B cell (primary cell): ENCODE measurements around the gene POLE. TPM values are rescaled to one million over a fixed set of nuclear protein-coding genes. Genes with fewer than 3 reads are reported as not detected.

ENCODE experiments used
- ATAC-seq: fragments of 200-7000 bp; cut with Tn5 transposase; one replicate; pipeline ENCODE4 v1.10.0; 2021; ENCODE audit warnings: low read depth, mild to moderate bottlenecking, moderate number of reproducible peaks, moderate library complexity
- CTCF ChIA-PET: fragments of 350-600 bp; sonication (Branson Sonifier 250); formaldehyde crosslinking; loops from one replicate; lab custom pipeline; 2021; ENCODE audit warnings: antibody characterized with exemption, inconsistent platforms; lab: Charles Lee
- POLR2A ChIA-PET: fragments of 350-600 bp; sonication (Branson Sonifier 250); formaldehyde crosslinking; loops from one replicate; lab custom pipeline; 2021; ENCODE audit warnings: antibody characterized with exemption; lab: Charles Lee
- DNase-seq: peaks from one replicate; pipeline ENCODE4 v3.0.0; 2013
- H2AFZ ChIP-seq: 2 replicates; pipeline ENCODE4 v1.6.1; 2012; ENCODE audit warnings: mild to moderate bottlenecking, low read depth, low read length; ENCODE audit not compliant: insufficient read depth, poor library complexity, severe bottlenecking
- H3K27ac ChIP-seq, 2 donors: 1 replicate in 1 of 2; 2 replicates in 1 of 2; pipeline ENCODE4 v1.5.1; 2012 to 2013; ENCODE audit warnings: low read length in 2 of 2, mild to moderate bottlenecking in 2 of 2, moderate library complexity in 1 of 2
- H3K27me3 ChIP-seq, 4 experiments: fragments of 200-600 bp in 1 of 4; sonication (generic) in 1 of 4; replicated peaks in 1 of 4; 1 replicate in 2 of 4; 2 replicates in 2 of 4; pipeline versions ENCODE4 v1.6.1 to v1.7.0; 2013 to 2016; ENCODE audit warnings: low read length in 3 of 4, mild to moderate bottlenecking in 2 of 4, mixed read lengths in 1 of 4, moderate library complexity in 1 of 4; ENCODE audit not compliant: insufficient read depth in 4 of 4, control insufficient read depth in 3 of 4; ENCODE audit errors: control extremely low read depth in 1 of 4
- H3K36me3 ChIP-seq, 2 experiments: replicated peaks in 1 of 2; 1 replicate in 1 of 2; 2 replicates in 1 of 2; pipeline versions ENCODE4 v1.6.1 to v1.7.1; 2013; ENCODE audit warnings: low read length in 1 of 2; ENCODE audit not compliant: insufficient read depth in 2 of 2, control insufficient read depth in 1 of 2; ENCODE audit errors: control extremely low read depth in 1 of 2, extremely low read depth in 1 of 2
- H3K4me1 ChIP-seq, 2 donors: fragments of 200-600 bp in 1 of 2; sonication (generic) in 1 of 2; 1 replicate in 1 of 2; 2 replicates in 1 of 2; pipeline versions ENCODE4 v1.5.1 to v1.6.1; 2013 to 2017; ENCODE audit warnings: low read length in 2 of 2; ENCODE audit not compliant: control insufficient read depth in 2 of 2, insufficient read depth in 2 of 2
- H3K4me2 ChIP-seq: replicated peaks from 2 replicates; pipeline ENCODE3; 2012; ENCODE audit warnings: mild to moderate bottlenecking, low read depth, low read length; ENCODE audit not compliant: poor library complexity, severe bottlenecking
- H3K4me3 ChIP-seq, 5 experiments: fragments of 200-600 bp in 1 of 5; sonication (generic) in 1 of 5; 1 replicate in 3 of 5; 2 replicates in 2 of 5; pipeline versions ENCODE4 v1.5.1 to v1.7.0; 2011 to 2016; ENCODE audit warnings: low read length in 4 of 5, mild to moderate bottlenecking in 4 of 5, low read depth in 2 of 5, control low read depth in 1 of 5, moderate library complexity in 1 of 5; ENCODE audit not compliant: insufficient read depth in 1 of 5; ENCODE audit errors: control extremely low read depth in 1 of 5, extremely low read depth in 1 of 5
- H3K79me2 ChIP-seq: fragments of 200-600 bp; sonication (generic); one replicate; pipeline ENCODE4 v1.6.0; 2016; ENCODE audit warnings: low read length; ENCODE audit not compliant: control insufficient read depth, insufficient read depth
- H3K9ac ChIP-seq: fragments of 200-600 bp; sonication (generic); 2 replicates; pipeline ENCODE4 v1.6.1; 2017; ENCODE audit warnings: mild to moderate bottlenecking, low read length, moderate library complexity
- H3K9me3 ChIP-seq, 3 donors: one replicate each; pipeline versions ENCODE4 v1.6.1 to v1.7.1; 2013; ENCODE audit warnings: low read length in 2 of 3; ENCODE audit not compliant: control insufficient read depth in 2 of 3, insufficient read depth in 1 of 3; ENCODE audit errors: control extremely low read depth in 1 of 3
- H4K20me1 ChIP-seq: 2 replicates; pipeline ENCODE4 v1.6.0; 2012; ENCODE audit warnings: mild to moderate bottlenecking, low read length; ENCODE audit not compliant: insufficient read depth, control insufficient read depth, poor library complexity, severe bottlenecking
- H3K27ac Mint-ChIP-seq: one replicate; pipeline ENCODE4 v1.8.0; 2021; ENCODE audit warnings: mixed read lengths
- H3K27me3 Mint-ChIP-seq: one replicate; pipeline ENCODE4 v1.8.0; 2021; ENCODE audit warnings: mixed read lengths
- H3K4me1 Mint-ChIP-seq: one replicate; pipeline ENCODE4 v1.8.0; 2021; ENCODE audit warnings: mixed read lengths
- H3K4me3 Mint-ChIP-seq: one replicate; pipeline ENCODE4 v1.8.0; 2021; ENCODE audit warnings: mixed read lengths
- H3K9me3 Mint-ChIP-seq: one replicate; pipeline ENCODE4 v1.8.0; 2022; ENCODE audit warnings: mixed read lengths; ENCODE audit not compliant: insufficient read depth
- CTCF ChIP-seq: fragments of 200-600 bp; IDR thresholded peaks from one replicate; pipeline ENCODE4 v1.8.0; 2022; ENCODE audit warnings: antibody characterized with exemption, mild to moderate bottlenecking
- EZH2 ChIP-seq: IDR thresholded peaks from 2 replicates; pipeline ENCODE4 v1.6.1; 2012; ENCODE audit warnings: borderline replicate concordance, low read depth, mild to moderate bottlenecking, moderate library complexity, low read length; ENCODE audit not compliant: insufficient read depth, poor library complexity, severe bottlenecking
- WGBS: methylation state at CpG from one replicate; pipeline ENCODE4 v1.1.5; 2013; ENCODE audit warnings: missing lambda C conversion rate; ENCODE audit not compliant: insufficient coverage; 5-methylcytosine and 5-hydroxymethylcytosine counted together
- intact Hi-C: fragments of 100-400 bp; cut with micrococcal nuclease; formaldehyde crosslinking; loops from one replicate; pipeline ENCODE4 v1.10.0; 2022
- polyA plus RNA-seq: library from polyadenylated mRNA; depleted of rRNA; stranded (reverse); fragments of >200 nt; gene quantifications from 2 replicates; pipeline ENCODE4 v1.2.3, GENCODE V29; 2012
- total RNA-seq, 2 donors: library from RNA; stranded (reverse); fragments of 120-200 nt in 1 of 2; gene quantifications; 1 replicate in 1 of 2; 2 replicates in 1 of 2; pipeline versions ENCODE4 v1.2.3 to v1.2.4, GENCODE V29; 2013 to 2022

The POLE gene
- total and polyA plus RNA-seq, 2 donors (not counting 1 experiment from before 2014, with no cell fraction given) = 32.0 to 62.0 TPM

- no peaks in the 10 kb centered on the region for H3K4me1 Mint-ChIP-seq
- Histone ChIP-seq H3K79me2 (no peaks in the 10 kb centered on the region), H3K27me3 (no peaks in the 10 kb centered on the region), H3K27ac (no peak overlapping the region), H3K4me2 (no peak overlapping the region), H4K20me1 (no peaks in the 10 kb centered on the region), H2AFZ (no peak overlapping the region), H3K36me3 (peaks cover 9 to 77% of the 10 kb centered on the region in 2 experiments), H3K4me3 (no peak overlapping the region), H3K4me1 (no peaks in the 10 kb centered on the region), H3K9ac (no peak overlapping the region), H3K9me3 (no peaks in the 10 kb centered on the region)
- no peaks in the 10 kb centered on the region for H3K9me3 Mint-ChIP-seq
- intact Hi-C loops = no loop called here
- no peak for ATAC-seq
- 58% methylated on average over 21 of the region's 29 CpGs for WGBS
- TF ChIP-seq CTCF = no peak
- TF ChIP-seq EZH2 = no peak
- POLR2A ChIA-PET = no interaction called here
- DNase-seq = no peak
- H3K27ac Mint-ChIP-seq = no peak overlapping the region
- CTCF ChIA-PET = no interaction called here
- H3K27me3 Mint-ChIP-seq = no peaks in the 10 kb centered on the region
- H3K4me3 Mint-ChIP-seq = no peak overlapping the region
These were observed 24.0 kb downstream of the POLE start for GRCh38 chr12:132662901-132663755.

GRCh38 chr12:132661972-132662371 is 25.2 kb downstream of the POLE start:
- Mint-ChIP-seq H3K27me3 (no peaks in the 10 kb centered on the region), H3K27ac (no peak overlapping the region), H3K4me3 (no peak overlapping the region), H3K9me3 (no peaks in the 10 kb centered on the region), H3K4me1 (no peaks in the 10 kb centered on the region)
- no peaks in the 10 kb centered on the region for H4K20me1 ChIP-seq
- H3K4me1 ChIP-seq = no peaks in the 10 kb centered on the region
- no peak overlapping the region for H2AFZ ChIP-seq
- H3K79me2 ChIP-seq = no peaks in the 10 kb centered on the region
- H3K27me3 ChIP-seq = no peaks in the 10 kb centered on the region
- no peak overlapping the region for H3K27ac ChIP-seq
- no peak for DNase-seq
- WGBS = 50% methylated on average over 2 of the region's 5 CpGs
- H3K4me2 ChIP-seq = no peak overlapping the region
- ATAC-seq = no peak
- H3K9me3 ChIP-seq = no peaks in the 10 kb centered on the region
- CTCF ChIA-PET = no interaction called here
- no peak overlapping the region for H3K4me3 ChIP-seq
- intact Hi-C loops = no loop called here
- H3K9ac ChIP-seq = no peak overlapping the region
- peaks cover 14 to 80% of the 10 kb centered on the region in 2 experiments for H3K36me3 ChIP-seq
- POLR2A ChIA-PET = no interaction called here
- TF ChIP-seq EZH2 (no peak), CTCF (no peak)
